Activated T-helper 1 cell treated with anti-CD3 and anti-CD28 coated beads, Interleukin-2, amount 50 U/mL, for 16 hours (primary cell): ENCODE data around the gene ATP13A2.
"Not testable (repeated sequence)": the region's sequence is repeated elsewhere in the genome, so short reads cannot be mapped to it uniquely, and the experiment has no call there.

Source experiments
- DNase-seq, 2 donors: peaks; one replicate each; pipeline ENCODE4 v3.0.0-alpha.2; 2020; ENCODE audit warnings: low read depth in 1 of 2, low spot score in 1 of 2

Gene ATP13A2

GRCh38 chr1:16961297-16962133 lies 50.2 kb downstream of the ATP13A2 start:
- no peak for DNase-seq

GRCh38 chr1:16960560-16961296 lies 51.0 kb downstream of the ATP13A2 start:
- DNase-seq: peak; percentile 65 to 66

GRCh38 chr1:16958475-16958874 lies 53.3 kb downstream of the ATP13A2 start:
- no peak for DNase-seq

DNA sequence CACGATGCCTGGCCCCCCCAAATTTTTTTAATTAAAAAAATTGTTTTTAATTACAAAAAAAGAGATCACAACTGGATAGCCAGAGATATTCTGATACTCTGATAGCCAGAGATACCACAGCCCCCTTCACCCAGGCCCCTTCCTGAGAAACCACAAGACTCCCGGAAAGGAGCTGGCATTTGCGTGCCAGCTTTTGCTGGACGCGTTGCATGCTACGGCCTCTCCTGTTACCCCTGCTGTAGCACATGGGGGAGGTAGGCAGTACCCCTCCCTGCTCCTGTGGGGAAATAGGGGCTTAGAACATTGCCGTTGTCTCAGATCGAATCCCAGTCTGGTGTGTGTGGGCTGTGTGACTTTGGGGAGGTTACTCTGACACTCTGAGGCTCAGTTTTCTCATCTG lies 54.0 kb downstream of the ATP13A2 start:
- no peak for DNase-seq

- DNase-seq: no peak
Observed at GRCh38 chr1:16956775-16957174, 55.0 kb downstream of the ATP13A2 start.

DNA sequence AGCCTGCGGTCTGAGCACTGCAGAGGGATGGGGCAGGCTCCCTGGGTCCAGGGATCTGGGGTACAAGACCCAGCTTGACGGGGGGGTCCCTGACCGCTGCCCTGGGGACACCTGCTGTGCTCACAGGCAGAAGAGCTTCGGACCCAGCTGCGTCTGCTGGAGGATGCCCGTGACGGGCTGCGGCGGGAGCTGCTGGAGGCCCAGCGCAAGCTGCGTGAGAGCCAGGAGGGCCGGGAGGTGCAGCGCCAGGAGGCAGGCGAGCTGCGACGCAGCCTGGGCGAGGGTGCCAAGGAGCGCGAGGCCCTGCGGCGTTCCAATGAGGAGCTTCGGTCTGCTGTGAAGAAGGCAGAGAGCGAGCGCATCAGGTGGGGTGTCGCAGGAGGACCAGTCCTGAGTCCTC lies 56.5 kb downstream of the ATP13A2 start:
- DNase-seq: no peak

DNA sequence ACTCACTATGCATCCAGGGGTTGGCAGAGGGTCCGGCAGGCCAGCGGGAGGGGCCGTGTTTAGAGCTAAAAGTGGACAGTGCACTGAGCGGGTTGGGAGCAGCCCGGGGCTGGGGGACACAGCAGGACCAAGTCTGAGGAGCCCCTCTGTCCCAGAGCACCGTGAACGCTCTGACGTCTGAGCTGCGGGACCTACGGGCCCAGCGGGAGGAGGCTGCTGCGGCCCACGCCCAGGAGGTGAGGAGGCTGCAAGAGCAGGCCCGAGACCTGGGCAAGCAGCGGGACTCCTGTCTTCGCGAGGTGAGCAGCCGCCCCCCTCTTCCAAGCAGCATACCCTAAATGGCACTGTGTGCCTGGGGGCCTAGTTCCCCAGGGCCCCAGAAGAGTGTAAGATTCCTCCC lies 57.1 kb downstream of the ATP13A2 start:
- no peak for DNase-seq

DNA sequence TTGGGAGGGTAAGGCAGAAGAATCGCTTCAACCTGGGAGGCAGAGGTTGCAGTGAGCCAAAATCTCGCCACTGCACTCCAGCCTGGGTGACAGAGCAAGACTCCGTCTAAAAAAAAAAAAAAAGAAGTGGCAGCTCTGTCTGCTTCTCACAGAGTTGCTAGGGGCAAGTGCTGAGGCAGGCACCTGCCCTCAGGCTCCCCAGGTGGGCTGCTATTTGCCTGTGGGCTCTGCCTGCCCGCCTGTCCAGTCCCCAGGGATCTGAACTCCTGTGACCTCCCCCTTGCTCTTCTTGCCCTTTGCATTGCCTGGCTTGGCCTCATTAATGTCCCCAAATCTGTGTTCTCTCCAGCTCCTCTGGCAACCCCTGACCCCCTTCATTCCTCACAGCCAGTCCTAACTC lies 59.4 kb downstream of the ATP13A2 start:
- not testable (repeated sequence) for DNase-seq

- DNase-seq: not testable (repeated sequence)
Observed at GRCh38 chr1:16949026-16949425, 62.7 kb downstream of the ATP13A2 start.

DNA sequence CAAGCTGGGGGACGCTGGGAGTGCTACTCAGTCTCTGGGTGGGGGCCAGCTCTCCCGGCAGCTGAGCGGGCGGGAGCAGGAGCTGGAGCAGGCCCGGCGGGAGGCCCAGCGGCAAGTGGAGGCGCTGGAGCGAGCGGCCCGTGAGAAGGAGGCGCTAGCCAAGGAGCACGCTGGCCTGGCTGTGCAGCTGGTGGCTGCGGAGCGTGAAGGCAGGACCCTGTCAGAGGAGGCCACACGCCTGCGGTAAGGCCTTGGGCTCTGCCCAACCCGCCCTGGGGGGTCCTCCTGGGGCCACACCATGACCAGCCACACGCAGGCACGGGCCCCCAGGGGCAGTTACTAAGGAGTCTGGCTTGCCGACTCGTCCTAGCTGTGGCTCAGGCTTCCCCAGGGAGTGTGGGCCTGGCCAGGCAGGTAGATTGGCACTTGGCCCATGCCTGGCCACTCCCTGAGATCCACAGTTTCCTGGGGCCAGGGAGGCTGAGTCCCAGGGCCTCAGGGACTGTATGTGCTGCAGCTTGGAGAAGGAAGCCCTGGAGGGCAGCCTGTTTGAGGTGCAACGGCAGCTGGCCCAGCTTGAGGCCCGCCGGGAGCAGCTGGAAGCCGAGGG lies 63.3 kb downstream of the ATP13A2 start:
- DNase-seq: not testable (repeated sequence)

GRCh38 chr1:16946646-16947045 lies 65.1 kb downstream of the ATP13A2 start:
- DNase-seq: no peak

- not testable (repeated sequence) for DNase-seq
Observed at GRCh38 chr1:16946185-16946584, 65.5 kb downstream of the ATP13A2 start.

GRCh38 chr1:16945512-16945911 lies 66.2 kb downstream of the ATP13A2 start:
- not testable (repeated sequence) for DNase-seq

DNA sequence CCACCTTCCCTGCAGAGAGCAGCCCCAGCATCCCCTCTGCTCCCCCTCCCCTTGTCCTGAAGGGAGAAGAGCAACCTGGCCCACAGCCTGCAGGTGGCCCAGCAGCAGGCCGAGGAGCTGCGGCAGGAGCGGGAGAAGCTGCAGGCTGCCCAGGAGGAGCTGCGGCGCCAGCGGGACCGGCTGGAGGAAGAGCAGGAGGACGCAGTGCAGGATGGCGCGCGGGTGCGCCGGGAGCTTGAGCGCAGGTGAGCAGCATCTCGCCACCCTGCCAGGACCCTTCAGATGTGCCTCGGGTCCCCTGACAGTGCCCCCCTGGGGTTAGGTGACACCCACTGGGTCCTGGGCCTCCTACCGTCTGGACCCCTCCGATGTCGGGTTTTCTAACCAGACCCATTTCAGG lies 67.7 kb downstream of the ATP13A2 start:
- no peak for DNase-seq

DNA sequence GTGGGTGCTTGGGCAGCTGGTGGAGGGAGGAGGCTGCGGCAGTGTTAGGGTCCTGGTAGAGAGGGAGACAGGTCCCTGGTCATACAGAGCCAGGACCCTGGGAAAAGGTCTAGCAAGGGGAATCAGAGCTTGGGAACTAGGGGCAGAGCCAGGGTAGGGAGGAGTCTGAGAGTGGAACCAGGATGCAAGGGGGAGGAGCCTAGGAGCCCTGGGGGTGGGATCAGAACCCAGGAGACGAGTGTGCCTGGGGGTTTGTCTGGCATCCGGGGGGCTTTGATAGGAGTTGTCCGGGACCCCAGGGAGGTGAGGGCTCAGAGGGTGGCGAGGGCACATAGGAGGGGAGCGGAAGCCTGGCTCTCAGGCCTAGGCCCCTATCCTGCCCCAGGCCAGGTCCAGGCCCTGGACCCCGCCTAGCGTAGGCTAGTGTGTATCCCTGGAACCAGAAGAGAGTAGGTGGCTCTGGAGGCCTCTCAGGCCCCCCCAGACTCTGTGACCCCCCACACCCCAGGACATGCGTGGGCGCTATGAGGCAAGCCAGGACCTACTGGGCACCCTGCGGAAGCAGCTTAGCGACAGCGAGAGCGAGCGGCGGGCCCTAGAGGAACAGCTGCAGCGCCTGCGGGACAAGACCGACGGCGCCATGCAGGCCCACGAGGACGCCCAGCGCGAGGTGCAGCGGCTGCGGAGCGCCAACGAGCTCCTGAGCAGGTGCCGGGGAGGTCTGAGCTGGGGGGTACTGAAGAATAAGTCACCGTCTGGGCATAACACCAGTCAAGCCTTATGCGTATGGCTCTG lies 72.1 kb downstream of the ATP13A2 start:
- DNase-seq: not testable (repeated sequence)

GRCh38 chr1:16938351-16939321 lies 73.1 kb downstream of the ATP13A2 start:
- no peak for DNase-seq

GRCh38 chr1:16936580-16936979 lies 75.1 kb downstream of the ATP13A2 start:
- not testable (repeated sequence) for DNase-seq
